HepG2 (cell line): ENCODE results near the gene UGCG. TPM values are rescaled to one million over a fixed set of nuclear protein-coding genes. Genes with fewer than 3 reads are reported as not detected.
A peak's percentile ranks its signal among the peaks of the same experiment; 100 is the strongest.
"Not testable (repeated sequence)": the region's sequence is repeated elsewhere in the genome, so short reads cannot be mapped to it uniquely, and the experiment has no call there.

Experiments used
- ATAC-seq: fragments of 200-7000 bp; cut with Tn5 transposase; 3 replicates; pipeline ENCODE4 v1.9.1; 2020; ENCODE audit warnings: mild to moderate bottlenecking, moderate library complexity
- BruUV-seq: library from RNA; stranded (reverse); fragments of 400-500 nt; replicated peaks from 2 replicates; lab custom pipeline; 2021; lab: Mats Ljungman, UMichigan
- CTCF ChIA-PET: fragments of 300-600 bp; formaldehyde crosslinking; extraction: SDS; loops from one replicate; lab custom pipeline; 2021; ENCODE audit warnings: low total read pairs, inconsistent platforms, low intra/inter-chr PET ratio; lab: Yijun Ruan, JAX
- POLR2A ChIA-PET: fragments of 350-600 bp; sonication (Branson Sonifier 250); formaldehyde crosslinking; loops from one replicate; lab custom pipeline; 2020; ENCODE audit warnings: antibody characterized with exemption, inconsistent platforms; lab: Yijun Ruan, JAX
- DNase-seq: peaks from one replicate; pipeline ENCODE4 v3.0.0-alpha.2; 2015; ENCODE audit warnings: low spot score
- FAIRE-seq: peaks from 3 replicates; lab custom pipeline; 2011; peaks lifted over from hg19 to GRCh38; lab: Jason Lieb, UNC
- H2AFZ ChIP-seq: one replicate; pipeline ENCODE4 v1.6.1; 2011; ENCODE audit warnings: low read length, inconsistent platforms
- H3K27ac ChIP-seq: fragments of 300-600 bp; 3 replicates; pipeline ENCODE4 v1.8.0; 2011; ENCODE audit warnings: mixed run types, mild to moderate bottlenecking, mixed read lengths, low read length, inconsistent platforms; ENCODE audit not compliant: insufficient read depth; ENCODE audit errors: extremely low read length
- H3K27me3 ChIP-seq, 2 experiments: fragments of 200-600 bp in 1 of 2; 2 replicates in 1 of 2; 3 replicates in 1 of 2; pipeline versions ENCODE4 v1.6.0 to v1.8.0; 2011; ENCODE audit warnings: low read length in 2 of 2, mild to moderate bottlenecking in 2 of 2, moderate library complexity in 2 of 2, inconsistent platforms in 1 of 2; ENCODE audit not compliant: insufficient read depth in 2 of 2, control insufficient read depth in 1 of 2
- H3K36me3 ChIP-seq, 2 experiments: fragments of 200-600 bp in 1 of 2; replicated peaks in 1 of 2; 2 replicates in 1 of 2; 3 replicates in 1 of 2; pipeline versions ENCODE4 v1.5.1 to v1.8.0; 2011; ENCODE audit warnings: low read length in 2 of 2, inconsistent platforms in 1 of 2; ENCODE audit not compliant: insufficient read depth in 2 of 2, control insufficient read depth in 1 of 2
- H3K4me1 ChIP-seq: 2 replicates; pipeline ENCODE4 v1.5.1; 2012; ENCODE audit warnings: low read length, inconsistent platforms; ENCODE audit not compliant: insufficient read depth
- H3K4me2 ChIP-seq: 2 replicates; pipeline ENCODE4 v1.6.0; 2011; ENCODE audit warnings: low read depth, low read length, inconsistent platforms
- H3K4me3 ChIP-seq, 3 experiments: fragments of 200-600 bp in 1 of 3; sonication (generic), shearing (Covaris generic) in 1 of 3; replicated peaks in 1 of 3; 2 replicates each; pipeline ENCODE4 v1.5.1; 2011 to 2016; ENCODE audit warnings: low read length in 3 of 3, inconsistent platforms in 2 of 3, low read depth in 2 of 3, mild to moderate bottlenecking in 2 of 3, control low read depth in 1 of 3, mixed read lengths in 1 of 3; ENCODE audit not compliant: insufficient read depth in 1 of 3
- H3K79me2 ChIP-seq: one replicate; pipeline ENCODE4 v1.6.1; 2011; ENCODE audit warnings: low read length, inconsistent platforms; ENCODE audit not compliant: insufficient read depth
- H3K9ac ChIP-seq: 2 replicates; pipeline ENCODE4 v1.6.0; 2011; ENCODE audit warnings: mild to moderate bottlenecking, low read depth, low read length, inconsistent platforms; ENCODE audit not compliant: insufficient read depth
- H3K9me3 ChIP-seq: 2 replicates; pipeline ENCODE4 v1.5.1; 2012; ENCODE audit warnings: mild to moderate bottlenecking, low read length
- H4K20me1 ChIP-seq: 2 replicates; pipeline ENCODE4 v1.6.0; 2011; ENCODE audit warnings: inconsistent platforms, mild to moderate bottlenecking, low read length, moderate library complexity; ENCODE audit not compliant: insufficient read depth
- CENPT ChIP-seq: sonication (generic); formaldehyde crosslinking; IDR thresholded peaks from 2 replicates; pipeline ENCODE4 v1.8.0; 2022; ENCODE audit warnings: low read depth, mild to moderate bottlenecking, moderate library complexity, missing genetic modification reagents
- ELF4 ChIP-seq: sonication (generic); formaldehyde crosslinking; IDR thresholded peaks from 2 replicates; pipeline ENCODE4 v1.5.0; 2020; ENCODE audit warnings: missing genetic modification reagents, mild to moderate bottlenecking, moderate library complexity, borderline replicate concordance
- FOSL2 ChIP-seq: sonication (generic); formaldehyde crosslinking; IDR thresholded peaks from 2 replicates; pipeline ENCODE4 v1.4.0; 2020; ENCODE audit warnings: missing genetic modification reagents
- KLF12 ChIP-seq: sonication (generic); formaldehyde crosslinking; IDR thresholded peaks from 2 replicates; pipeline ENCODE4 v1.4.0; 2020; ENCODE audit warnings: missing genetic modification reagents, borderline replicate concordance
- MATR3 ChIP-seq: sonication (generic); formaldehyde crosslinking; IDR thresholded peaks from 2 replicates; pipeline ENCODE4 v1.4.0; 2020; ENCODE audit warnings: missing genetic modification reagents
- MBD4 ChIP-seq: IDR thresholded peaks from 2 replicates; pipeline ENCODE4 v1.6.1; 2012; ENCODE audit warnings: low read length, inconsistent platforms, borderline replicate concordance
- NFE2L2 ChIP-seq: fragments of 150-350 bp; IDR thresholded peaks from 2 replicates; pipeline ENCODE4 v1.6.1; 2014; ENCODE audit warnings: low read length
- WGBS: methylation state at CpG from one replicate; pipeline ENCODE4 v1.1.6; 2017; ENCODE audit warnings: low lambda C conversion rate; 5-methylcytosine and 5-hydroxymethylcytosine counted together
- in situ Hi-C: cut with HindIII; loops from 2 replicates; pipeline ENCODE4 v1.10.0; 2017; ENCODE audit warnings: low pct_unique_long_range_greater_than_20kb; ENCODE audit not compliant: extremely low pct_ligation_motif_present
- intact Hi-C: fragments of 100-400 bp; cut with micrococcal nuclease; formaldehyde crosslinking; loops from one replicate; pipeline ENCODE4 v1.10.0; 2022; ENCODE audit not compliant: unreplicated experiment
- polyA plus RNA-seq, 8 experiments: library from polyadenylated mRNA; depleted of rRNA in 3 of 8; stranded (reverse) in 7 of 8; unstranded in 1 of 8; fragments of >200 nt; fragmentation: Illumina TruSeq in 4 of 8; extraction: Trizol in 4 of 8; gene quantifications; 2 replicates each; pipeline versions ENCODE4 v1.2.1 to v1.2.3, GENCODE V29; 2011 to 2016; ENCODE audit warnings: low read depth in 4 of 8, missing spikeins in 1 of 8, mixed read lengths in 1 of 8; ENCODE audit not compliant: insufficient read depth in 1 of 8
- total RNA-seq, 5 experiments: library from RNA; depleted of rRNA; stranded (reverse); fragments of >200 nt; fragmentation: Illumina TruSeq; extraction: Trizol; gene quantifications; 2 replicates each; pipeline ENCODE4 v1.2.3, GENCODE V29; 2016; ENCODE audit warnings: low read depth in 1 of 5
- TF ChIP-seq, protein P1 (sequence below): sonication (generic); formaldehyde crosslinking; IDR thresholded peaks from 2 replicates; pipeline ENCODE4 v1.5.0; 2020; ENCODE audit warnings: mild to moderate bottlenecking, missing genetic modification reagents
- TF ChIP-seq, protein P2 (sequence below): IDR thresholded peaks from 2 replicates; pipeline ENCODE4 v1.6.1; 2016
- TF ChIP-seq, protein P3 (sequence below): sonication (generic); formaldehyde crosslinking; IDR thresholded peaks from 2 replicates; pipeline ENCODE4 v1.4.0; 2020; ENCODE audit warnings: missing genetic modification reagents
- TF ChIP-seq, protein P4 (sequence below): sonication (generic); formaldehyde crosslinking; IDR thresholded peaks from 2 replicates; pipeline ENCODE4 v1.4.0; 2020; ENCODE audit warnings: missing genetic modification reagents

UGCG gene
- total and polyA plus RNA-seq, 2 of the 13 experiments (the other 11 are each of a cell fraction or from before 2014, with no cell fraction given) = 10.5 to 13.9 TPM

DNA sequence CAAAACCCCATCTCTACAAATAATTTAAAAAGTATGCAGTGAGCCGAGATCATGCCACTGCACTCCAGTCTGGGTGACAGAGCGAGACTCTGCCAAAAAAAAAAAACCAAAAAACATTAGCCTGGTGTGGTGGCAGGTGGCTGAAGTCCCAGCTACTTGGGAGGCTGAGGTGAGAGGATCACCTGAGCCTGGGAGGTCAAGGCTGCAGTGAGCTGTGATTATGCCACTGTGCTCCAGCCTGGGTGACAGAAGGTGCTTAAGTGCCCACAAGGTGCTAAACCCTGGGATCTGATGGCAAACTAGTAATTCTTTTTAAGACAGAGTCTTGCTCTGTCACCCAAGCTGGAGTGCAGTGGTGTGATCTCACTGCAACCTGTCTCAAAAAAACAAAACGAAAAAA is 5.7 kb upstream of the UGCG start:
- H3K79me2 ChIP-seq, DNase-seq, H3K27me3 ChIP-seq, H3K4me2 ChIP-seq, ATAC-seq, FAIRE-seq, H3K9me3 ChIP-seq, CTCF ChIA-PET, H3K36me3 ChIP-seq, POLR2A ChIA-PET, H4K20me1 ChIP-seq, in situ Hi-C loops, BruUV-seq, H2AFZ ChIP-seq, H3K27ac ChIP-seq, H3K4me3 ChIP-seq, H3K9ac ChIP-seq: not testable (repeated sequence)
- 14% methylated on average over 3 of the region's 3 CpGs for WGBS
- H3K4me1 ChIP-seq = peaks cover 36% of the 10 kb centered on the region
- TF ChIP-seq, protein P1, sequence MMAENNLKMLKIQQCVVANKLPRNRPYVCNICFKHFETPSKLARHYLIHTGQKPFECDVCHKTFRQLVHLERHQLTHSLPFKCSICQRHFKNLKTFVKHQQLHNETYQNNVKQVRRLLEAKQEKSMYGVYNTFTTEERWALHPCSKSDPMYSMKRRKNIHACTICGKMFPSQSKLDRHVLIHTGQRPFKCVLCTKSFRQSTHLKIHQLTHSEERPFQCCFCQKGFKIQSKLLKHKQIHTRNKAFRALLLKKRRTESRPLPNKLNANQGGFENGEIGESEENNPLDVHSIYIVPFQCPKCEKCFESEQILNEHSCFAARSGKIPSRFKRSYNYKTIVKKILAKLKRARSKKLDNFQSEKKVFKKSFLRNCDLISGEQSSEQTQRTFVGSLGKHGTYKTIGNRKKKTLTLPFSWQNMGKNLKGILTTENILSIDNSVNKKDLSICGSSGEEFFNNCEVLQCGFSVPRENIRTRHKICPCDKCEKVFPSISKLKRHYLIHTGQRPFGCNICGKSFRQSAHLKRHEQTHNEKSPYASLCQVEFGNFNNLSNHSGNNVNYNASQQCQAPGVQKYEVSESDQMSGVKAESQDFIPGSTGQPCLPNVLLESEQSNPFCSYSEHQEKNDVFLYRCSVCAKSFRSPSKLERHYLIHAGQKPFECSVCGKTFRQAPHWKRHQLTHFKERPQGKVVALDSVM (CRISPR knock-in tag) = peak; percentile 60; the same call in 1 of the 2 replicates
- intact Hi-C loops = loop anchor here (10.0 kb wide), 1 partner anchor 444 kb away; the partner anchor contains the start of gene PTBP3

DNA sequence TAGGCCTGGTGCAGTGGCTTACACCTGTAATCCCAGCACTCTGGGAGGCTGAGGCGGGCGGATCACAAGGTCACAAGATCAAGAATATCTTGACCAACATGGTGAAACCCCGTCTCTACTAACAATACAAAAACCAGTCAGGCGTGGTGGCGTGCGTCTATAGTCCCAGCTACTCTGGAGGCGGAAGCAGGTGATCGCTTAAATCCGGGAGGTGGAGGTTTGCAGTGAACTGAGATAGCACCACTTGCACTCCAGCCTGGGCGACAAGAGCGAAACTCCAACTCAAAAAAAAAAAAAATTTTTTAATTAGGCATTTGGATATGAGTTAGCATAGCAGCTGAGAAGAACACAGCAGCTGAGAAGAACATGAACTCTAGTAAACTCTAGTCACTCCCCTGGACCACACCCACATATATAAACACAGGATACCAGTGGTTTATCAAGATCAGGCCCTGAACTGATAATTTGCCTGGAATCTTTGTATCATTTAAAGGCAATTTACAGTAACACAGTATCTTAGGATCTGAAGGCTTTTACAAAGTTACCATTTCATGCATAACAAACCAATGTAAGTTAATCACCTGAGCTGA is 4.6 kb upstream of the UGCG start:
- no peaks in the 10 kb centered on the region for H3K79me2 ChIP-seq
- in situ Hi-C loops = no loop called here
- H3K36me3 ChIP-seq = no peaks in the 10 kb centered on the region
- 8% methylated on average over 11 of the region's 11 CpGs for WGBS
- no peak overlapping the region for H3K9ac ChIP-seq
- intact Hi-C loops = loop anchor here (10.0 kb wide), 1 partner anchor 443 kb away; the partner anchor contains the start of gene PTBP3
- no peak overlapping the region for H3K27ac ChIP-seq
- H3K4me2 ChIP-seq = peak overlapping the region; percentile 45; the same call in 1 of the 2 replicates
- no peak overlapping the region for H2AFZ ChIP-seq
- ATAC-seq (no peak), DNase-seq (peak; percentile 16), FAIRE-seq (peak; percentile 37)
- no peaks in the 10 kb centered on the region for H4K20me1 ChIP-seq
- BruUV-seq = no TSS peak
- H3K27me3 ChIP-seq = no peaks in the 10 kb centered on the region
- no peaks in the 10 kb centered on the region for H3K9me3 ChIP-seq
- POLR2A ChIA-PET = no interaction called here
- H3K4me1 ChIP-seq = peaks cover 36% of the 10 kb centered on the region
- CTCF ChIA-PET = no interaction called here
- H3K4me3 ChIP-seq = peak overlapping the region in 1 of 3 experiments; percentile 37; a peak in 1 of 6 replicates
- TF ChIP-seq ELF4 (CRISPR knock-in tag) = no peak
- no peak for TF ChIP-seq CENPT (CRISPR knock-in tag)
- TF ChIP-seq MBD4 = no peak
- TF ChIP-seq, protein P2, sequence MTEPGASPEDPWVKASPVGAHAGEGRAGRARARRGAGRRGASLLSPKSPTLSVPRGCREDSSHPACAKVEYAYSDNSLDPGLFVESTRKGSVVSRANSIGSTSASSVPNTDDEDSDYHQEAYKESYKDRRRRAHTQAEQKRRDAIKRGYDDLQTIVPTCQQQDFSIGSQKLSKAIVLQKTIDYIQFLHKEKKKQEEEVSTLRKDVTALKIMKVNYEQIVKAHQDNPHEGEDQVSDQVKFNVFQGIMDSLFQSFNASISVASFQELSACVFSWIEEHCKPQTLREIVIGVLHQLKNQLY (CRISPR knock-in tag) = no peak
- TF ChIP-seq FOSL2 = no peak
- no peak for TF ChIP-seq KLF12 (CRISPR knock-in tag)
- TF ChIP-seq, protein P3, sequence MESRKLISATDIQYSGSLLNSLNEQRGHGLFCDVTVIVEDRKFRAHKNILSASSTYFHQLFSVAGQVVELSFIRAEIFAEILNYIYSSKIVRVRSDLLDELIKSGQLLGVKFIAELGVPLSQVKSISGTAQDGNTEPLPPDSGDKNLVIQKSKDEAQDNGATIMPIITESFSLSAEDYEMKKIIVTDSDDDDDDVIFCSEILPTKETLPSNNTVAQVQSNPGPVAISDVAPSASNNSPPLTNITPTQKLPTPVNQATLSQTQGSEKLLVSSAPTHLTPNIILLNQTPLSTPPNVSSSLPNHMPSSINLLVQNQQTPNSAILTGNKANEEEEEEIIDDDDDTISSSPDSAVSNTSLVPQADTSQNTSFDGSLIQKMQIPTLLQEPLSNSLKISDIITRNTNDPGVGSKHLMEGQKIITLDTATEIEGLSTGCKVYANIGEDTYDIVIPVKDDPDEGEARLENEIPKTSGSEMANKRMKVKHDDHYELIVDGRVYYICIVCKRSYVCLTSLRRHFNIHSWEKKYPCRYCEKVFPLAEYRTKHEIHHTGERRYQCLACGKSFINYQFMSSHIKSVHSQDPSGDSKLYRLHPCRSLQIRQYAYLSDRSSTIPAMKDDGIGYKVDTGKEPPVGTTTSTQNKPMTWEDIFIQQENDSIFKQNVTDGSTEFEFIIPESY = no peak
- TF ChIP-seq MATR3 (CRISPR knock-in tag) = no peak
- TF ChIP-seq NFE2L2 = no peak
- TF ChIP-seq, protein P4, sequence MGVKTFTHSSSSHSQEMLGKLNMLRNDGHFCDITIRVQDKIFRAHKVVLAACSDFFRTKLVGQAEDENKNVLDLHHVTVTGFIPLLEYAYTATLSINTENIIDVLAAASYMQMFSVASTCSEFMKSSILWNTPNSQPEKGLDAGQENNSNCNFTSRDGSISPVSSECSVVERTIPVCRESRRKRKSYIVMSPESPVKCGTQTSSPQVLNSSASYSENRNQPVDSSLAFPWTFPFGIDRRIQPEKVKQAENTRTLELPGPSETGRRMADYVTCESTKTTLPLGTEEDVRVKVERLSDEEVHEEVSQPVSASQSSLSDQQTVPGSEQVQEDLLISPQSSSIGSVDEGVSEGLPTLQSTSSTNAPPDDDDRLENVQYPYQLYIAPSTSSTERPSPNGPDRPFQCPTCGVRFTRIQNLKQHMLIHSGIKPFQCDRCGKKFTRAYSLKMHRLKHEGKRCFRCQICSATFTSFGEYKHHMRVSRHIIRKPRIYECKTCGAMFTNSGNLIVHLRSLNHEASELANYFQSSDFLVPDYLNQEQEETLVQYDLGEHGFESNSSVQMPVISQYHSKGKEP (CRISPR knock-in tag) = no peak
- TF ChIP-seq, all 625 proteins: peak for 0
